Measurements from ENCODE around the gene KCNN3. TPM values are rescaled to one million over a fixed set of nuclear protein-coding genes. Genes with fewer than 3 reads are reported as not detected.

Gene KCNN3
- total RNA-seq, 2 experiments from 2014 or later, result 0.02 to 0.04 TPM

GRCh38 chr1:154869351-154870114 is 548 bp downstream of the KCNN3 start:
- Mint-ChIP-seq H3K9me3 (no peaks in the 10 kb centered on the region), H3K4me3 (peak overlapping the region; percentile 13), H3K36me3 (no peaks in the 10 kb centered on the region), H3K27ac (no peak overlapping the region), H3K4me1 (peaks cover 55% of the 10 kb centered on the region), H3K27me3 (peaks cover 49% of the 10 kb centered on the region)
- no peak for DNase-seq

GRCh38 chr1:154867841-154868605 is 2.1 kb downstream of the KCNN3 start:
- Mint-ChIP-seq H3K9me3 (no peaks in the 10 kb centered on the region), H3K4me1 (peaks cover 55% of the 10 kb centered on the region), H3K27ac (no peak overlapping the region), H3K4me3 (no peak overlapping the region), H3K27me3 (peaks cover 51% of the 10 kb centered on the region), H3K36me3 (no peaks in the 10 kb centered on the region)
- DNase-seq, result no peak

GRCh38 chr1:154867064-154867825 is 2.8 kb downstream of the KCNN3 start:
- Mint-ChIP-seq H3K36me3 (no peaks in the 10 kb centered on the region), H3K4me3 (no peak overlapping the region), H3K4me1 (peaks cover 54% of the 10 kb centered on the region), H3K9me3 (no peaks in the 10 kb centered on the region), H3K27ac (no peak overlapping the region), H3K27me3 (peaks cover 47% of the 10 kb centered on the region)
- peak; percentile 53 for DNase-seq

- no peak for DNase-seq
- Mint-ChIP-seq H3K27me3 (peaks cover 48% of the 10 kb centered on the region), H3K4me3 (no peak overlapping the region), H3K4me1 (peaks cover 51% of the 10 kb centered on the region), H3K9me3 (no peaks in the 10 kb centered on the region), H3K36me3 (no peaks in the 10 kb centered on the region), H3K27ac (no peak overlapping the region)
These were observed 3.6 kb downstream of the KCNN3 start for GRCh38 chr1:154866257-154867063.

GRCh38 chr1:154865442-154866256 is 4.4 kb downstream of the KCNN3 start:
- Mint-ChIP-seq H3K27me3 (peaks cover 46% of the 10 kb centered on the region), H3K9me3 (no peaks in the 10 kb centered on the region), H3K4me3 (no peak overlapping the region), H3K27ac (no peak overlapping the region), H3K36me3 (no peaks in the 10 kb centered on the region), H3K4me1 (peaks cover 43% of the 10 kb centered on the region)
- no peak for DNase-seq

- Mint-ChIP-seq H3K27ac (no peak overlapping the region), H3K36me3 (no peaks in the 10 kb centered on the region), H3K27me3 (peaks cover 33% of the 10 kb centered on the region), H3K9me3 (no peaks in the 10 kb centered on the region), H3K4me3 (no peak overlapping the region), H3K4me1 (peaks cover 43% of the 10 kb centered on the region)
- no peak for DNase-seq
These were observed 5.7 kb downstream of the KCNN3 start for GRCh38 chr1:154864189-154864975.

GRCh38 chr1:154863315-154864174 is 6.5 kb downstream of the KCNN3 start:
- no peak overlapping the region for H3K4me3 Mint-ChIP-seq
- peaks cover 25% of the 10 kb centered on the region for H3K27me3 Mint-ChIP-seq
- H3K27ac Mint-ChIP-seq, result peak overlapping the region; percentile 44
- H3K36me3 Mint-ChIP-seq, result no peaks in the 10 kb centered on the region
- no peak for DNase-seq
- H3K4me1 Mint-ChIP-seq, result peaks cover 37% of the 10 kb centered on the region
- H3K9me3 Mint-ChIP-seq, result no peaks in the 10 kb centered on the region

- H3K4me3 Mint-ChIP-seq, result no peak overlapping the region
- no peak for DNase-seq
- no peaks in the 10 kb centered on the region for H3K9me3 Mint-ChIP-seq
- H3K4me1 Mint-ChIP-seq, result peaks cover 34% of the 10 kb centered on the region
- no peak overlapping the region for H3K27ac Mint-ChIP-seq
- H3K27me3 Mint-ChIP-seq, result peaks cover 18% of the 10 kb centered on the region
- no peaks in the 10 kb centered on the region for H3K36me3 Mint-ChIP-seq
These were observed 7.2 kb downstream of the KCNN3 start for GRCh38 chr1:154862907-154863306.

GRCh38 chr1:154861607-154862094 is 8.4 kb downstream of the KCNN3 start:
- Mint-ChIP-seq H3K4me1 (peaks cover 31% of the 10 kb centered on the region), H3K27me3 (peaks cover 15% of the 10 kb centered on the region), H3K27ac (no peak overlapping the region), H3K36me3 (no peaks in the 10 kb centered on the region), H3K4me3 (no peak overlapping the region), H3K9me3 (no peaks in the 10 kb centered on the region)
- DNase-seq, result no peak

- Mint-ChIP-seq H3K4me1 (peaks cover 27% of the 10 kb centered on the region), H3K36me3 (no peaks in the 10 kb centered on the region), H3K27ac (no peak overlapping the region), H3K27me3 (peaks cover 15% of the 10 kb centered on the region), H3K9me3 (no peaks in the 10 kb centered on the region), H3K4me3 (no peak overlapping the region)
- DNase-seq, result no peak
These were observed 9.8 kb downstream of the KCNN3 start for GRCh38 chr1:154860156-154860870.

- Mint-ChIP-seq H3K36me3 (no peaks in the 10 kb centered on the region), H3K27ac (no peak overlapping the region), H3K4me3 (no peak overlapping the region), H3K27me3 (peaks cover 15% of the 10 kb centered on the region), H3K9me3 (no peaks in the 10 kb centered on the region), H3K4me1 (peaks cover 26% of the 10 kb centered on the region)
- DNase-seq, result no peak
These were observed 10.3 kb downstream of the KCNN3 start for GRCh38 chr1:154859786-154860155.

GRCh38 chr1:154859151-154859785 is 10.8 kb downstream of the KCNN3 start:
- DNase-seq, result no peak
- H3K9me3 Mint-ChIP-seq, result no peaks in the 10 kb centered on the region
- peaks cover 21% of the 10 kb centered on the region for H3K4me1 Mint-ChIP-seq
- H3K27ac Mint-ChIP-seq, result no peak overlapping the region
- H3K36me3 Mint-ChIP-seq, result no peaks in the 10 kb centered on the region
- H3K4me3 Mint-ChIP-seq, result no peak overlapping the region
- H3K27me3 Mint-ChIP-seq, result peaks cover 15% of the 10 kb centered on the region
